ENCODE results near the gene CHGA.

DNA sequence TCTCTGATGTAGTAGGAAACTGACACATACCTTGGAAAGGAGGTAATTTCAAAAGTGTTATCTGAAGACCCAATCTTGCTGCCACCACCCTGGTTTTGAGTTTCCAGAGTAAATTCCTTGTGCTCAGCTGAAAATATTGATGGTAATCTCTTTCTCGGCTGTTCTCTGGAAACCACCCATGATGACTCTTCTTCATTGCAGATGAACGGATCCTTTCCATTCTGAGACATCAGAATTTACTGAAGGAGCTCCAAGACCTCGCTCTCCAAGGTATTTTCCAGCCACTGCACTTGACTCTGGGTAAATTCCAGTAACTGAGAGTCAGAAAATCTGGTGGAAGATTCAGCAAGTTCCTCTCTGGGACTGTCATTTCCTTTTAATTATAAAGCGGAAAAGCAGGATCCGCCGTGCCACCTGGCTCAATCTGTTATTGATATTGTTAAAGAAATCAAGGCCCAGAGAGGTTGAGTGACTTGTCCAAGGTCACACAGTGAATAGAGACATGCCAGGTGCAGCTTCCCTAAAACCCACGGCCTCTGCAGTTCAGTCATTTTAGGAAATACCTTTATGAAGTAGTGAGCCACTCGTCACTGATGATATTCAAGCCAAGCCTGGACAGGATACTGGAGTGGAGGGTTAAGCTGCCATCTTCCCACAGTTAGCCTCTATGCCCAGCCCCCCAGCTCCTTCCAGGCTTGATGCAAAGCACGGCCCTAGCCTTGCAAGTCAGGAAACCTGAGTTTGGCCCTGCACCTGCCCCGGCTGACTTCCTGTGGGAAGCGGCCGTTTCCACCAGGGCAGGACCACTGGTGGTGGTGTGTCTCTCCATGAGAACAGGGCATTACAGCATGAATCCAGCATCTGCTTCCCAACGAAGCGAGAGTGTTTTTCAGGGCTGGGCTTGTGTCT, 4.7 kb downstream of the CHGA start:
- TF ChIP-seq, protein P1, sequence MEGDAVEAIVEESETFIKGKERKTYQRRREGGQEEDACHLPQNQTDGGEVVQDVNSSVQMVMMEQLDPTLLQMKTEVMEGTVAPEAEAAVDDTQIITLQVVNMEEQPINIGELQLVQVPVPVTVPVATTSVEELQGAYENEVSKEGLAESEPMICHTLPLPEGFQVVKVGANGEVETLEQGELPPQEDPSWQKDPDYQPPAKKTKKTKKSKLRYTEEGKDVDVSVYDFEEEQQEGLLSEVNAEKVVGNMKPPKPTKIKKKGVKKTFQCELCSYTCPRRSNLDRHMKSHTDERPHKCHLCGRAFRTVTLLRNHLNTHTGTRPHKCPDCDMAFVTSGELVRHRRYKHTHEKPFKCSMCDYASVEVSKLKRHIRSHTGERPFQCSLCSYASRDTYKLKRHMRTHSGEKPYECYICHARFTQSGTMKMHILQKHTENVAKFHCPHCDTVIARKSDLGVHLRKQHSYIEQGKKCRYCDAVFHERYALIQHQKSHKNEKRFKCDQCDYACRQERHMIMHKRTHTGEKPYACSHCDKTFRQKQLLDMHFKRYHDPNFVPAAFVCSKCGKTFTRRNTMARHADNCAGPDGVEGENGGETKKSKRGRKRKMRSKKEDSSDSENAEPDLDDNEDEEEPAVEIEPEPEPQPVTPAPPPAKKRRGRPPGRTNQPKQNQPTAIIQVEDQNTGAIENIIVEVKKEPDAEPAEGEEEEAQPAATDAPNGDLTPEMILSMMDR (IDR thresholded peaks at IDR 0.05; ENCODE audit: low read depth, low read length), result no peak
- TF ChIP-seq MYC (IDR thresholded peaks at IDR 0.05; ENCODE audit: low read depth, low read length), result no peak
